Immature natural killer cell (primary cell): ENCODE results near the gene RAB1A. TPM values are rescaled to one million over a fixed set of nuclear protein-coding genes. Genes with fewer than 3 reads are reported as not detected.
A peak's percentile ranks its signal among the peaks of the same experiment; 100 is the strongest.
"Not testable (repeated sequence)": the region's sequence is repeated elsewhere in the genome, so short reads cannot be mapped to it uniquely, and the experiment has no call there.

ENCODE experiments used
- DNase-seq, 3 donors: peaks; one replicate each; pipeline ENCODE4 v3.0.0; 2022; ENCODE audit warnings: mixed read lengths in 1 of 3
- H3K27ac Mint-ChIP-seq, 6 donors: one replicate each; pipeline ENCODE4 v1.8.0; 2020; ENCODE audit warnings: mixed read lengths in 6 of 6, mild to moderate bottlenecking in 5 of 6, inconsistent platforms in 4 of 6, moderate library complexity in 3 of 6
- H3K27me3 Mint-ChIP-seq, 3 donors: one replicate each; pipeline ENCODE4 v1.8.0; 2020 to 2021; ENCODE audit warnings: low read depth in 3 of 3, mild to moderate bottlenecking in 3 of 3, mixed read lengths in 3 of 3, moderate library complexity in 3 of 3, inconsistent platforms in 1 of 3
- H3K36me3 Mint-ChIP-seq, 3 donors: one replicate each; pipeline ENCODE4 v1.8.0; 2020; ENCODE audit warnings: mixed read lengths in 3 of 3, inconsistent platforms in 2 of 3, mild to moderate bottlenecking in 2 of 3
- H3K4me1 Mint-ChIP-seq, 2 donors: one replicate each; pipeline ENCODE4 v1.8.0; 2020; ENCODE audit warnings: inconsistent platforms in 2 of 2, mild to moderate bottlenecking in 2 of 2, mixed read lengths in 2 of 2, moderate library complexity in 1 of 2
- H3K4me3 Mint-ChIP-seq, 5 donors: one replicate each; pipeline ENCODE4 v1.8.0; 2020; ENCODE audit warnings: mild to moderate bottlenecking in 5 of 5, mixed read lengths in 5 of 5, inconsistent platforms in 3 of 5, moderate library complexity in 3 of 5
- H3K9me3 Mint-ChIP-seq, 6 donors: one replicate each; pipeline ENCODE4 v1.8.0; 2020; ENCODE audit warnings: mild to moderate bottlenecking in 6 of 6, mixed read lengths in 6 of 6, inconsistent platforms in 4 of 6, moderate library complexity in 3 of 6
- polyA plus RNA-seq, 3 donors: library from polyadenylated mRNA; unstranded; fragments of 300-500 nt; fragmentation: Illumina TruSeq; gene quantifications; one replicate each; pipeline ENCODE4 v1.2.3, GENCODE V29; 2021

The RAB1A gene
- polyA plus RNA-seq, 3 donors from 2014 or later: 32.7 to 84.7 (median 43.8) TPM

GRCh38 chr2:65158557-65158956 is 28.7 kb upstream of the RAB1A start:
- no peak for DNase-seq
- Mint-ChIP-seq H3K27me3 (peaks cover 0 to 5% (median 5%) of the 10 kb centered on the region in 3 donors), H3K36me3 (no peaks in the 10 kb centered on the region), H3K9me3 (no peaks in the 10 kb centered on the region), H3K4me3 (no peak overlapping the region), H3K27ac (no peak overlapping the region), H3K4me1 (peaks cover 4 to 6% of the 10 kb centered on the region in 2 donors)

GRCh38 chr2:65157856-65158255 is 27.9 kb upstream of the RAB1A start:
- not testable (repeated sequence) for DNase-seq, H3K4me3 Mint-ChIP-seq, H3K4me1 Mint-ChIP-seq, H3K36me3 Mint-ChIP-seq, H3K27me3 Mint-ChIP-seq, H3K27ac Mint-ChIP-seq, H3K9me3 Mint-ChIP-seq

- no peaks in the 10 kb centered on the region for H3K36me3 Mint-ChIP-seq
- H3K4me3 Mint-ChIP-seq: no peak overlapping the region
- no peaks in the 10 kb centered on the region for H3K9me3 Mint-ChIP-seq
- DNase-seq: no peak
- peaks cover 0 to 2% (median 2%) of the 10 kb centered on the region in 3 donors for H3K27me3 Mint-ChIP-seq
- H3K4me1 Mint-ChIP-seq: no peaks in the 10 kb centered on the region
- H3K27ac Mint-ChIP-seq: no peak overlapping the region
These were observed 26.1 kb upstream of the RAB1A start for GRCh38 chr2:65156041-65156440.

- DNase-seq: no peak
- Mint-ChIP-seq H3K4me3 (no peak overlapping the region), H3K27ac (no peak overlapping the region), H3K4me1 (no peaks in the 10 kb centered on the region), H3K27me3 (peaks cover 0 to 2% (median 2%) of the 10 kb centered on the region in 3 donors), H3K36me3 (no peaks in the 10 kb centered on the region), H3K9me3 (no peaks in the 10 kb centered on the region)
These were observed 23.6 kb upstream of the RAB1A start for GRCh38 chr2:65153515-65153914.

- Mint-ChIP-seq H3K36me3 (no peaks in the 10 kb centered on the region), H3K9me3 (no peaks in the 10 kb centered on the region), H3K27ac (no peak overlapping the region), H3K27me3 (peaks cover 1 to 3% (median 2%) of the 10 kb centered on the region in 3 donors), H3K4me1 (no peaks in the 10 kb centered on the region), H3K4me3 (no peak overlapping the region)
- DNase-seq: no peak
These were observed 16.2 kb upstream of the RAB1A start for GRCh38 chr2:65146078-65146477.

- no peaks in the 10 kb centered on the region for H3K9me3 Mint-ChIP-seq
- H3K4me3 Mint-ChIP-seq: no peak overlapping the region
- H3K27ac Mint-ChIP-seq: no peak overlapping the region
- no peaks in the 10 kb centered on the region for H3K4me1 Mint-ChIP-seq
- DNase-seq: no peak
- peaks cover 1 to 3% (median 3%) of the 10 kb centered on the region in 3 donors for H3K27me3 Mint-ChIP-seq
- no peaks in the 10 kb centered on the region for H3K36me3 Mint-ChIP-seq
These were observed 14.7 kb upstream of the RAB1A start for GRCh38 chr2:65144571-65144970.

GRCh38 chr2:65142515-65142914 is 12.6 kb upstream of the RAB1A start:
- H3K27ac Mint-ChIP-seq: no peak overlapping the region
- H3K36me3 Mint-ChIP-seq: no peaks in the 10 kb centered on the region
- H3K4me3 Mint-ChIP-seq: no peak overlapping the region
- H3K4me1 Mint-ChIP-seq: no peaks in the 10 kb centered on the region
- peaks cover 3% of the 10 kb centered on the region in 3 donors for H3K27me3 Mint-ChIP-seq
- no peaks in the 10 kb centered on the region for H3K9me3 Mint-ChIP-seq
- DNase-seq: no peak

GRCh38 chr2:65137197-65137775 is 7.4 kb upstream of the RAB1A start:
- no peaks in the 10 kb centered on the region for H3K4me1 Mint-ChIP-seq

GRCh38 chr2:65136253-65136652 is 6.3 kb upstream of the RAB1A start:
- Mint-ChIP-seq H3K27ac (no peak overlapping the region), H3K27me3 (peaks cover 0 to 4% (median 2%) of the 10 kb centered on the region in 3 donors), H3K4me1 (peaks cover 1% of the 10 kb centered on the region in 2 donors), H3K4me3 (no peak overlapping the region), H3K36me3 (no peaks in the 10 kb centered on the region), H3K9me3 (no peaks in the 10 kb centered on the region)
- DNase-seq: no peak

More at GRCh38 chr2:65137197-65137775, 7.4 kb upstream of the RAB1A start:
- H3K27ac Mint-ChIP-seq: no peak overlapping the region
- no peak for DNase-seq
- no peak overlapping the region for H3K4me3 Mint-ChIP-seq
- no peaks in the 10 kb centered on the region for H3K36me3 Mint-ChIP-seq
- peaks cover 0 to 4% (median 2%) of the 10 kb centered on the region in 3 donors for H3K27me3 Mint-ChIP-seq
- no peaks in the 10 kb centered on the region for H3K9me3 Mint-ChIP-seq

- Mint-ChIP-seq H3K4me1 (peaks cover 9 to 12% of the 10 kb centered on the region in 2 donors), H3K36me3 (peaks cover 0 to 4% (median 0%) of the 10 kb centered on the region in 3 donors), H3K4me3 (no peak overlapping the region), H3K27ac (no peak overlapping the region), H3K9me3 (no peaks in the 10 kb centered on the region), H3K27me3 (peaks cover 1 to 13% (median 2%) of the 10 kb centered on the region in 3 donors)
- no peak for DNase-seq
These were observed 4.3 kb upstream of the RAB1A start for GRCh38 chr2:65134158-65134557.

GRCh38 chr2:65133626-65134025 is 3.7 kb upstream of the RAB1A start:
- Mint-ChIP-seq H3K27ac (no peak overlapping the region), H3K9me3 (no peaks in the 10 kb centered on the region), H3K27me3 (peaks cover 1 to 12% (median 2%) of the 10 kb centered on the region in 3 donors), H3K36me3 (peaks cover 0 to 4% (median 0%) of the 10 kb centered on the region in 3 donors), H3K4me1 (peaks cover 14 to 18% of the 10 kb centered on the region in 2 donors), H3K4me3 (no peak overlapping the region)
- DNase-seq: no peak

GRCh38 chr2:65132930-65133329 is 3.0 kb upstream of the RAB1A start:
- DNase-seq, H3K27ac Mint-ChIP-seq, H3K4me3 Mint-ChIP-seq, H3K9me3 Mint-ChIP-seq, H3K36me3 Mint-ChIP-seq: not testable (repeated sequence)
- Mint-ChIP-seq H3K4me1 (peaks cover 21 to 24% of the 10 kb centered on the region in 2 donors), H3K27me3 (peaks cover 1 to 12% (median 2%) of the 10 kb centered on the region in 3 donors)

- peaks cover 37 to 44% of the 10 kb centered on the region in 2 donors for H3K4me1 Mint-ChIP-seq
- peaks cover 2 to 12% (median 3%) of the 10 kb centered on the region in 3 donors for H3K27me3 Mint-ChIP-seq
- peaks cover 0 to 4% (median 0%) of the 10 kb centered on the region in 3 donors for H3K36me3 Mint-ChIP-seq
- H3K4me3 Mint-ChIP-seq: peak overlapping the region; percentile 94 to 99 (median 99)
- DNase-seq: no peak
- no peaks in the 10 kb centered on the region for H3K9me3 Mint-ChIP-seq
- H3K27ac Mint-ChIP-seq: peak overlapping the region; percentile 82 to 100 (median 99)
These were observed 814 bp upstream of the RAB1A start for GRCh38 chr2:65130664-65131175.

- Mint-ChIP-seq H3K27ac (peak overlapping the region; percentile 96 to 100 (median 99)), H3K4me3 (peak overlapping the region; percentile 94 to 99 (median 99)), H3K36me3 (peaks cover 0 to 4% (median 0%) of the 10 kb centered on the region in 3 donors), H3K4me1 (peaks cover 48 to 58% of the 10 kb centered on the region in 2 donors), H3K9me3 (no peaks in the 10 kb centered on the region), H3K27me3 (peaks cover 2 to 12% (median 3%) of the 10 kb centered on the region in 3 donors)
- DNase-seq: no peak
These were observed 550 bp downstream of the RAB1A start for GRCh38 chr2:65129286-65129825.
